Thyroid gland (tissue), 4 donors: ENCODE data around the gene PPDPF.
A peak's percentile ranks its signal among the peaks of the same experiment; 100 is the strongest.

Source experiments
- POLR2A ChIP-seq, 2 donors: fragments of 450-650 bp; IDR thresholded peaks; one replicate each; pipeline ENCODE4 v1.6.1; 2017; ENCODE audit warnings: antibody characterized with exemption in 2 of 2, mild to moderate bottlenecking in 2 of 2, moderate library complexity in 1 of 2
- TF ChIP-seq, protein P1 (sequence below), 6 experiments: fragments of 200-600 bp in 3 of 6; fragments of 450-650 bp in 3 of 6; sonication (generic) in 3 of 6; IDR thresholded peaks; one replicate each; pipeline ENCODE4 v1.5.1; 2016 to 2019; ENCODE audit warnings: antibody characterized with exemption in 6 of 6, mild to moderate bottlenecking in 2 of 6, inconsistent platforms in 1 of 6, moderate library complexity in 1 of 6

DNA sequence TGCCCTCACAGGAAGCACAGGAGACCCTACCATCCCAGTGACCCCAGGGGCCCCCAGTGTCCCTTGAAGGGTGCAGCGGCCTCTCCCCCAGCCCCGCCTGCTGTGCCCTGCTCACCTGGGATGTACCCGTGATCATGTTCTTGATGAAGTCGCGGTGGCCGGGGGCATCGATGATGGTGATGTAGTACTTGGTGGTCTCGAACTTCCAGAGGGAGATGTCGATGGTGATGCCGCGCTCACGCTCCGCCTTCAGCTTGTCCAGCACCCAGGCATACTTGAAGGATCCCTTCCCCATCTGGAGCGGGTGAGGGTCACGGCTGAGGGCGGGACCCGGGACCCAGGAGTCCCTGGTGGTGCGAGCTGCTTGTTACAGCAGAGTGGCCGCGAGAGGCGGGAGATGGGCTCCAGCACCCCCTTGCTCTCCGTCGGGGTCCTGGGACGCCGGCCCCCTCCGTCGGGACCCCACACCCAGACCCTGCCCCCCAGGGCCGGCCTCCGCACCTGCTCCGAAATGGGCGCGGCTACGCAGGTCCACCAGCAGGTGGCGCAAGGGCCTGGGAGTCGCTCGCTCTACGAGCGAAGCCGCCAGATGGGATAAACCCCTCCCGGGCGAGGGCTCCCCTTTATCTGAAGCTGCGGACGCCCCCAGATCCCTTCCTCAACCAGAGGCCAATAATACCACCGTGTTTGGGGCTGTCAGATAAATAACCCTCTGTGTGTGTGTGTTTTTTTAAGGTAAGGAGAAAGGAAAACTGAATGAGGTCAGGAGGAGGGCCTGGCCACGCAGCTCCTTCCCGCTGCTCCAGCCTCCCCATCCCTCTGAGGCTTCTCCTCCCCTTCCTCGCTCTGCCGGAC lies 24.6 kb upstream of the PPDPF start:
- TF ChIP-seq, protein P1, sequence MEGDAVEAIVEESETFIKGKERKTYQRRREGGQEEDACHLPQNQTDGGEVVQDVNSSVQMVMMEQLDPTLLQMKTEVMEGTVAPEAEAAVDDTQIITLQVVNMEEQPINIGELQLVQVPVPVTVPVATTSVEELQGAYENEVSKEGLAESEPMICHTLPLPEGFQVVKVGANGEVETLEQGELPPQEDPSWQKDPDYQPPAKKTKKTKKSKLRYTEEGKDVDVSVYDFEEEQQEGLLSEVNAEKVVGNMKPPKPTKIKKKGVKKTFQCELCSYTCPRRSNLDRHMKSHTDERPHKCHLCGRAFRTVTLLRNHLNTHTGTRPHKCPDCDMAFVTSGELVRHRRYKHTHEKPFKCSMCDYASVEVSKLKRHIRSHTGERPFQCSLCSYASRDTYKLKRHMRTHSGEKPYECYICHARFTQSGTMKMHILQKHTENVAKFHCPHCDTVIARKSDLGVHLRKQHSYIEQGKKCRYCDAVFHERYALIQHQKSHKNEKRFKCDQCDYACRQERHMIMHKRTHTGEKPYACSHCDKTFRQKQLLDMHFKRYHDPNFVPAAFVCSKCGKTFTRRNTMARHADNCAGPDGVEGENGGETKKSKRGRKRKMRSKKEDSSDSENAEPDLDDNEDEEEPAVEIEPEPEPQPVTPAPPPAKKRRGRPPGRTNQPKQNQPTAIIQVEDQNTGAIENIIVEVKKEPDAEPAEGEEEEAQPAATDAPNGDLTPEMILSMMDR (IDR thresholded peaks at IDR 0.05): peak; percentile 59 to 94 (median 72)
- TF ChIP-seq POLR2A (IDR thresholded peaks at IDR 0.05): no peak
